Measurements from ENCODE around the gene CAPN3.

The CAPN3 gene

DNA sequence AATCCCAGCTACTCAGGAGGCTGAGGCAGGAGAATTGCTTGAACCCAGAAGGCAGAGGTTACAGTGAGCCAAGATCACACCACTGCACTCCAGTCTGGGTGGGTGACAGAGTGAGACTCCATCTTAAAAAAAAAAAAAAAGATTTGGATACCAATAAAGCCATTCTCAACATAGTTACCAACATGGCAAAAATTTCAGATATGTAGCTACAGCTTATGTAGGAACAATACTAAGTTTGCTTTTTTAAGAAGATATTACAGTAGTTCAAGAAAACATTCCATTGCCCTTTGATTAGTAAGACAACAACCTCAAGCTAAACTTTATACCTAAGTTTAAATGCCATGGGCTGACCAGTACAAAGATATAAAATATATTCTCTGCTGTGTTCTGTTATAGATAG is 97.2 kb downstream of the CAPN3 start:
- no peak for DNase-seq (ENCODE audit: low spot score)

DNA sequence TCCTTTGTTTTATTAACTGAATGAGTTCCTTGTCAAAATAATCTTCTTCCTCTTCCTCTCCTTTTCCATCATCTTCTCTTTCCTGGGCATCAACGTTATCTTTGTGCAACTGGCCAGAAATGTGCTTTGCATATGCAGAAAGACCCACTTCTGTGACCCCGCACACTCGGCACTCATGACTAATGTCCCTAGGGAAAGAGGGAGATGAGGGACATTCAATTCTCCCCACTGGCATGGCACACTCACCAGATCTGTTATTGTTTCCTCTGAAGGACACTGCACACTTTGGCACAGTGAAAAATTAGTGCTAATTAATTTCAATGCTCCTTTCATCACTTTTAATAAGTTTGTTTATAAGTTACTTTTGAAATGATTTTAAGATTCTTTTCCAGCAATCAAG is 97.7 kb downstream of the CAPN3 start:
- no peak for DNase-seq (ENCODE audit: low spot score)

DNA sequence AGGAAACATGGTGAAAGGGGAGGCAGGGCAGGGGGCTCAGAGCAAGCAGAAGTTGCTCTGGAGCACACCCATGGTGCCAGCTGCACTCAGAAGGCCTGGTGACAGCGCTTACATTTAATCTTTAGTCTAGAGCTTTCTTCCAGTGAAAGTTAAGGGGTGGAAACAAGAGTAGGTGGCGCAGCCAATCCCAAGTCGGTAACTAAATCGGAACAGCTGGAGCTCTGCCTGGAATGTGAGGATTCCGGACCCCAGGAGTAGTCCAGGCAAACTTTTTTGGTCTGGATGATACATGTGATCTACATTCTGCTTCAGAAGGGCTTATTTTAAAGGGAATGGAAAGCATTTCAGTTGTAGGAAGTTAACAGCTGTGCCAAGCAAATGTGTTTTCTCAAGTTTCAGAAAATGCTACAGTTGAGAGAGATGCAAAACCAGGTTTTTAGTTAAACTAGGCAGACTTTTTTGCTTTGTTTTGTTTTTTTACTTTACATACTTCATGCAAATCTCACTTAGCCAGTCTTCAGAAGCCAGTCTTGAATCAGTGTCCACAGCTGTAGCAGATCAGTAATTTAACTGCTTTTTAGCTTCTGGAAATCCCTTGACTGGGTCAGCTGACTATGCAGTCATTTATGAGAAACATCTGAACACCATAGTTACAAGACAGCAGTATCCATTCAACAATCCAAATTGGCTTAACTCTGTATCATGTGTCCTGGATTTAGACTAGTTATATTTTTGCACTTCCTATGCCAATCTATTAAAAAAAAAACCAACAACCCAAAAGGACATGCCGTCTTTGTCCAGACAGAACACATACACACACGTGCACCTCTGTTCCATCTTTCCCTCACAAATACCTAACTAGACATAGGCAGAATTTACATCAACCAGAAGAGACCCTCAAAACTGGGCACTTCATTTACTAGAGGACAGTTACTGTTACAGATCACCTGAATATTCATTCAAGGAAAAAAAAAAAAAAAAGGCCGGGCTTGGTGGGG is 98.4 kb downstream of the CAPN3 start:
- no peak for DNase-seq (ENCODE audit: low spot score)

DNA sequence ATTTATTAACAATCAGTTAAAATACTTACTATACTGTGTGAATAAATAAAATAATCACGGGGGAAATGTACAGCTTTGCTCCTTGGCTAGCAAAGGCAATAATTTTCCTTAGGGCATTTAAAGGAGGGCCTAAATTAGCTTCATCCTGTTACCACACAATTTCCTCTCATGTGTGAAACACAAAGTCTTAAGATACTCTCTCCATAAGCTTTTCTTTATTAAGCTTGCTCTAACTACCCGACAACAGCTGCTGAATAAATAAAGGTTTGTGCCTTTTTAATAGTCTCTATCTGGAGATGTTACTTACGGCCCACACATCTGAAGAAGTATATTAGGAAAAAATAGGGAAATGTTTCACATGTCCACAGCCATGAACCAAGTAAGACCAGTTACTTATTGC is 102.0 kb downstream of the CAPN3 start:
- no peak for DNase-seq (ENCODE audit: low spot score)

Measured in SW480 (cell line).